ENCODE results near the gene CEBPZOS.
A peak's percentile ranks its signal among the peaks of the same experiment; 100 is the strongest.

Gene CEBPZOS

DNA sequence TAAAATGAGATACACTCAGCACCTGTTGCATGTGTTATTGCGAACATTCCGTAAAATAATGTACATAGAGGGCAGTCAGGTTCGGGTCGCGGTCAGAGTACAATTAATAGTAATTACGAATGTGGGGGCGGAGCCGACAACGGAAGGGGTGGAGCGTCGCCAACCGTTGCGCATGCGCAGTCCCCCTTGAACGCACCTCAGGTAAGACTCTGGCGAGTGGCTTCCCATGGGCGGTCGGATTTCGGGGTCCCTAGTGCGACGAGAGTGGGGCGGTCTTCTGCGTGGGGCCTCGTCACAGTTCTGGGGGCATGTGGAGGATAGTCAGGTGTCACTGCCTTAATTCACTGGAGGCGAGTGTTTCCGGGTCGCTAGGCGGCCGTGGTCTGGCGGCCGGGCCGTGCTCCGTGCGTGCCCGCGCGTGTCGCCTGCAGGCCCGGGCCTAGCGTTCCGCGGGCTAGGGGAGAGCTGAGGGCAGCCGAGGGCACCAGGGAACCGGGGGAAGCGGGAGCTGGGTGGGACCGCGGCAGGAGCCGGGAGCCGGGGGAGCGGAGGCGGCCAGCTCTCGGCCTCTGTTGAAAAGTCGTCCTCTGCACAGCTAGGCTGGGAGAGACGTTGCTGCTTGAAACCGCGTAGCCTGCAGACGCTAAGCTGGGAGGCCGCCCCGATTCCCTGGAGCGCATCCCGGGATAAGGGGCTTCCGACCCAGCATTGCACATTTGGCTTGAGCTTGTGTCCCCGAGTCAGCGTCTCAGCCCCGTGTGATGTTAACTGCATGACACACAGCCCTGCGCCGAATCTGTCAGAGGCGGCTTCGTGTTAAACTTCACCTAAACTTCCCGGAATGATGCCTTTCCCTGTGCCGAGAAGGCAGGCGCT lies at the start of gene CEBPZOS:
TSS of gene CEBPZOS (plus strand) at position 177 of the 876 bp plus-strand sequence. CDS start 3,209 bp downstream, outside the sequence.
- DNase-seq: peak; percentile 85 to 86

DNA sequence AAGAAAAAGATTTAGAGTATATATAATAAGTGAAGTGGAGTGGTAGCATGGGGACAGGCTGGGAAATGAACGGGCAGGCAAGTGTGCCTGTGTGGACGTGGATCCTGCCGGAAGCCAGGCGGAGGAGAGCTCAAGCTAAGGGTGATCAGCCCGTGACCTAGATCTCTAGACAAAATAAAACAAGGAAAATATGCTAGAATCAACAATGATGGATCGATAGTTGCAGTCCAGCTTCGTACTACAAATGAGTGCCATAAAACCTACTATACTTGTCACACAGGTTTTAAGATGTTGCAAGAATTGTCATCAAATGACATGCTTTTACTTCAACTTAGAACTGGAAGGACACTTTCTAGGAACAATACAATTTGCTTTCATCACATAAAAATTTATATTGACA lies 48.0 kb upstream of the CEBPZOS start:
- no peak for DNase-seq

DNA sequence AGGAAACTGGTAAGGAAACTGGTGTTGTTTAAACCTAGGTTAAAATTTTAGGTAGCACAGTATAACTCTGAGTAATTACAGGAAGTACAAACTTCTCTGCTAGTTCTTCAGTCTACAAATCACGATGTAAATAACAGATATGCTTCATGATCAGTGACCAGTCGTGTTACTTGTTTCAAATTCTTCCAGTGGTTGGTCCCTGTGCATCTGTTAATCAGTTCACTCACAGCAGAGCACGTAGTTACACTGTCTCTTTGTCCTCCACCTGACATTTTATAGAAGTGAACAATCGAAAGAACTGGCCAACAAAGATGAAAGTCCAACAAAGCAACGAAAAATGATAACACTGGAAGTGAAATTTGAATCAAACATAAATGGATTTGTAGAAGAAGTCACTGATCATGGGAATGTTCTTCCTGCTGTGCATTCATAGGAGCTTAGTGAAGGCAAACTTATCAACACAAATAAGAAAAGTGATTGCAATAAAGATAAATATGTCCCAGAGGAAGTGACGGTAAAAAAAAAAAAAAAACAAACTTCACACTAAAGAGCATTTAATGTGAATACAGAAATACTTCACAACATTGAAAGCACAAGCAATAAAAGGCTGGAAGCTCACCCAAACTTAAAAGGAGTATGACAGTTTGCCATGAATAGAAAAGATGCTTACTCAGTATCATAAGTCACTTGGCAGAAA lies 46.5 kb upstream of the CEBPZOS start:
- DNase-seq: no peak

DNA sequence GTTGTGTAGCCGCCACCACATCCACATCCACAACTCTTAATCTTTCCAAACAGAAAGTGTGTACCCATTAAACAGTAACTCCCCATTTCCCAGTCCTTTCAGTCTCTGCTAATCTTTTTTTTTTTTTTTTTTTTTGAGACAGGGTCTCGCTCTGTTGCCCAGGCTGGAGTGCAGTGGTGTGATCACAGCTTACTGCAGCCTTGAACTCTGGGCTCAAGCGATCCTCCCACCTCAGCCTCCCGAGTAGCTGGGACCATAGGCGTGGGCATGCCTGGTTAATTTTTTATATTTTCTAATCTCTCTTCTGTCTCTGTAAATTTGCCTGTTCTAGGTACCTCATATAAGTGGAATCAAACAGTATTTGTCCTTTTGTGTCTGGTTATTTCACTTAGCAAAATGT lies 43.1 kb upstream of the CEBPZOS start:
- DNase-seq: no peak

DNA sequence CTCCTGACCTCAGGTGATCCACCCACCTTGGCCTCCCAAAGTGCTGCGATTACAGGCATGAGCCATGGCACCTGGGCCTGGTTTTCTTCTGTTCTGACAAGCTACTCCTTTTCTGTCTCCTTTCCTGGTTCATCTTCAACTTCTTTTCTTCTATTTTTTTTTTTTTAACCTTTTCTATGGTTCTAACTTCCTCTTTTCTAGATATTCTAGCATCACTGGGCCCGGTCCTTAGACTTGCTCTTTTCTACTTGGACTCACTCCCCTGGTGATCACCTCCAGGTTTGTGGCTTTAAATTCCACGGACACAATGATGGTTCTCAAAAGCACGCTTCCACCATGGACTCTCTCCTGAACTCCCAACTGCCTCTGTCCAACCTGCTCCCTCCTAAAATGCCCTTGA lies 41.5 kb upstream of the CEBPZOS start:
- no peak for DNase-seq

GRCh38 chr2:37156071-37156856 lies 40.0 kb upstream of the CEBPZOS start:
- DNase-seq: peak; percentile 30 to 38

DNA sequence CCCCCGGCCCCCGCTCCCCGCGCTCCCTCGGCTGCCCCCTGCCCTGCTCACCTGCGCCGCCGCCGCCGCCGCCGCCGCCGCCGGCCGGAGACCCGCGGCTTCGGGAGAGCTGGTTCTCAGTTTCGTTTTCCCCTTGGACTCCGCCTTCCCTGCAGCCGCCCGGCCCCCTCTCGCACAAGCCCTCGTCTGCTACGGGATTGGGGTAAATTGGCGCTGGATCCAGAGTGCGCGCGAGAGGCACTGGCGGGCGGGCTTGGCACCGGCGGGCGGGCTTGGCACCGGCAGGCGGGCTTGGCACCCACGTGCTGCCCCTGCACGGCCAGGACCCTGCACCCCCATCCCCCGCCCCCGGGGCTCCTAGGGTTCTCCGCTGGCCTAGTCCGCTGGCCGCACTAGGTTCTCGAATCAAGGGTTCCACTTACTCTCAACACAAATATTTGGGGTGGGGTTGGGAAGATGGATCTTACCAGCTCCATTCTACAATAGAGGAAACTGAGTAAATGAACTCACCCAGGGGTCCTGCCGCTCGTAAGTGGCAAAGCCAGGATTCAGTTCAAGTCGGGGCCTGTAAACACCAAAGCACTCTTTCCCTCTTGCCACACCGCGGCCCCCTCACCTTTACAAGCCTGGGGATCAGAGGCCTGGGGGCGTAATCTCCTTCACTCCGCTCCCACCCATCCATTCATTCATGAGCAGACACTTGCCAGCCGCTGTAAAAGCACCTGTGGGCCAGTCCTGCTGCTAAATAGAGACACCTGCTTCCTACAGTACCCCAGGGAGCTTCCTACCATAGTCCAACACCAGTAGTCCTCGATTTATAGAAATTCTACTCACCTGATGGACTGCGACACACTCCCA lies 39.2 kb upstream of the CEBPZOS start, which contains the start of gene EIF2AK2:
TSS of gene EIF2AK2 (minus strand) at position 124 of the 858 bp plus-strand sequence. CDS start 9,174 bp downstream, outside the sequence.
- DNase-seq: peak; percentile 78 to 79

DNA sequence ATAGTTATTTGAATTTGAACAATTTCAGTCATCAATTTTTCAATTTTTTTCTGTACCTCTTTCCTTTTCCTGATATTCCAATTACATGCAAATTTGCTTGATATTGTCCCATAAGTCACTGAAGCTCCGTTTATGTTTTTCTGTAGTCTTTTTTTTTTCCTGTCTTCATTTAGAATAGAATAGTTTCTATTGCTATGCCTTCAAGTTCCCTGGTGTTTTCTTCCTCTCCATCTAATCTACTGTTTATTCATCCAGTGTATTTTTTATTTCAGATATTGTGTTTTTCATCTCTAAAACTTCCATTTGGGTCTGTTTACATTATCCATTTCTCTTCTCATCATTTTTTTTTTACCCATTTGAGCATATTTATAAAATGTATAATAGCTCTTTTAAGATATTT lies 31.5 kb upstream of the CEBPZOS start:
- DNase-seq: no peak

- no peak for DNase-seq
Measured at GRCh38 chr2:37167636-37168180, 28.6 kb upstream of the CEBPZOS start.

- no peak for DNase-seq
Measured at GRCh38 chr2:37168217-37168981, 27.9 kb upstream of the CEBPZOS start.

GRCh38 chr2:37171624-37171950 lies 24.7 kb upstream of the CEBPZOS start:
- DNase-seq: no peak

DNA sequence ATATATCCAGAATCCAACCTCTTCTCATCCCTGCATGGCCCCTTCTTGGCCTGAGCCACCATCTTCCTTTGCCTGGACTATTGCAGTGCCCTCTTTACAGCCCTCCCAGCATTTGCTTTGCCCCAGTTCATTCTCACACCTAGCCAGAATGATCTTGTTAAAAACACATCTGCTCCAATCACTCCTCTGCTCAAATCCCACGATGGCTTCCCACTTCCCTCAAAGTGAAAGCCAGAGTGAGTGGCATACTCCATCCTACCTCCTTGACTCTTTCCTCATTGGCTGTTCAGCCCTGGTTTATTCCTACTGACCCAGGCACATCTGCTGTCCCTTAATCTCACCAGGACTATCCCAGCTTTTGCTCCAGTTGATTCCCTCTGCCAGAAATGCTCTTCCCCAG lies 22.6 kb upstream of the CEBPZOS start:
- no peak for DNase-seq

DNA sequence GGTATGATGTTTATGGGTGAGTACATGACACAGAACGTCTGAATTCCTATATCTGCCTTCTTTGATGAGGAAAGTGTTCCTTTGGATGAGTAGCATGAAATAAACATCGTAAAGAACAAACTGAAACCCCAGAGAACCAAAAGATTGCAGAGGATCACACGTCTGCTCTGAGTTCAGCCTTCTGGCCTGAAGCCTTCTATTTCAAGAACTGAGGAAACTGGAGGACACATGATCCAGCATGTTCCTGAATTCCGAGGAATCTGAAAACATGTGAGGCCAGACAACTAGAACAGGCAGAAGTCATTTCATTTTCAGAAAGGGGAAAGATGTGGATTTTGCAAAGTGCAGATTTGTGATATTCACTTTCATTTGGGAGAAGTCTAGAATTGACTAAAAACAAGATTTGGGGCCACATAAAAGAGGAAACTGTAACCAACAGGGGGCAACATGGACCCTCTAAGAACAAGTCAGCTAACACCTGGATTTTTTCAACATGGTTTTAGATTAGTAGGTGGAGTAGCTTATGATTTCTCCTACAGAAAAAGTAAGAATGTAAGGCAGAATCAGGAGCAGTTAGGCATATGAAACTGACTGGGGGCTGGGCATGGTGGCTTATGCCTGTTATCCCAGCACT lies 16.2 kb upstream of the CEBPZOS start:
- DNase-seq: no peak

DNA sequence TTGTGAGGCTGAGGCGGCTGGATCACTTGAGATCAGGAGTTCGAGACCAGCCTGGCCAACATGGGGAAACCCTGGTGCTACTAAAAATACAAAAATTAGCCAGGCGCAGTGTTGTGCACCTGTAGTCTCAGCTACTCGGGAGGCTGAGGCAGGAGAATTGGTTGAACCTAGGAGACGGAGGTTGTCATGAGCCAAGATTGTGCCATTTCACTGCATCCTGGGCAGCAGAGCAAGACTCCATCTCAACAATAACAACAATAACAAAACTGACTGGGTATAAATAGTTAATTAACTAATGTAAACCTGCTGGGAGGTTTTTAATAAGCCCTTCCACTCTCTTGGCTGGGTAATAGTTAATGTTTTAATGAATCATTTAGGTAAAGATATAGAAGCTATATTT lies 15.7 kb upstream of the CEBPZOS start:
- no peak for DNase-seq

DNA sequence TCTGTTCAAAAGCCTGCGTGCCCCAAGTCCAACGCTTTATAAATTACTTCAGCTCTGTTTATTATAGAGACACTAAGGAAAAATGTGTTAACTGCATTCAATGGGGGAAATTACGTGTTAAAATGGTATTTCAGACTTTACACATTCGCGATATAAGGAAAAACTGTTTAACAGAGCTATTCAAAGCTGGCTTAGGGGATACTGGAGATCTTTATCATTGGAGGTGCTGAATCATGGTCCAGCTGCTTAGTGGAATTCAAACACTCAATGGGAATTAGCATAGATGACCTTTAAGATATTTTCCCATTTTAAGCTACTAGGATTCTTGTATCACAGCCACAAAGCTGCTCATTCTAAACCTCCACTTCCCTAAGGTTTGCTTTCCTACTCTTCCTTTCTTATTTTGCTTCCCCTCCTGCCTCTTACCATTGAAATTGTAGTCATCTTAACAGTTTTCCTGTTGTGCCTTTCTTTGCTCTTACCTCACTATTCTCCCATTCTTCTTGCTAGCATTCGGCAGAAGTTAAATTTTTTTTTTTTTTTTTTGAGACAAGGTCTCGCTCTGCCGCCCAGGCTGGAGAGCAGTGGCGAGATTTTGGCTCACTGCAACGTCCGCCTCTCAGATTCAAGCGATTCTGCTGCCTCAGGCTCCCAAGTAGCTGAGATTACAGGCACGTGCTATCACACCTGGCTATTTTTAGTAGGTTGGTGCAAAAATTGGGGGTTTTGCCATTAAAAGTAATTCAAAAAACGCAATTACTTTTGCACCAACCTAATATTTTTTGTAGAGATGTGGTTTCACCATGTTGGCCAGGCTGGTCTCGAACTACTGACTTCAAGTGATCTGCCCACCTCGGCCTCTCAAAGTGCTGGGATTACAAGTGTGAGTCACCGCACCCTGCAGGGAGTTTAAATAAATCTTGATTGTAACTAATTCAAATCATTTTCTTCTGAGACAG lies 14.3 kb upstream of the CEBPZOS start:
- DNase-seq: no peak

GRCh38 chr2:37188570-37188969 lies 7.7 kb upstream of the CEBPZOS start, which contains the start of gene SULT6B1:
Gene SULT6B1, minus strand, starts transcription at chr2:37188670. Its CDS starts 30 bp downstream, at chr2:37188640.
- DNase-seq: no peak

GRCh38 chr2:37189452-37190153 lies 6.7 kb upstream of the CEBPZOS start:
- no peak for DNase-seq

GRCh38 chr2:37190290-37190689 lies 6.0 kb upstream of the CEBPZOS start:
- DNase-seq: no peak

DNA sequence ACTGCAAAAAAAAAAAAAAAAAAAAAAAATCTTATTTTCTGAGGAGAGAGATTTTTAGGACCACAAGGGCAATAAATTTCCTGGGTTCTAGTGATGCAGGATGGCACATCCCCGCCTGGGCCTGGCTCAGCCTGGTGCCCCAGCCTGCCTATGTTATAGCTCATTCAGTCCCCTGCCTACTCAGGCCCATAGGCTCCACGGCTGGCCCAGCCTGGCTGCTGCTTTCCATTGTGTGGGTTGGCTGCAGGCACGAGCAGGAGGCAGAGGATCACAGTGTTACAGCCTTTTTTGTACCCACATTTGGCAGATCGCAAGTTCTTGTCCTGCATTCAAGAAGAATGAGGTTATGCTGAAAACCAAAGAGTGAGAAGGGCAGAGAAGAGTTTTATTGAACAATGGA lies 5.0 kb upstream of the CEBPZOS start:
- DNase-seq: no peak

All from activated CD4-positive, alpha-beta T cell treated with anti-CD3 and anti-CD28 coated beads, Interleukin-2, amount 50 U/mL, for 4 hours (primary cell).